ENCODE measurements around the gene FAM13A. TPM values are rescaled to one million over a fixed set of nuclear protein-coding genes. Genes with fewer than 3 reads are reported as not detected.
"Not testable (repeated sequence)": the region's sequence is repeated elsewhere in the genome, so short reads cannot be mapped to it uniquely, and the experiment has no call there.

Gene FAM13A
- total RNA-seq, 4 donors from 2014 or later, result 72.3 to 105 (median 90.0) TPM

- no peaks in the 10 kb centered on the region for H3K27me3 ChIP-seq
Observed at GRCh38 chr4:88998001-88998400, 59.0 kb downstream of the FAM13A start.

GRCh38 chr4:88995874-88996273 lies 61.1 kb downstream of the FAM13A start:
- TF ChIP-seq CTCF (IDR thresholded peaks at IDR 0.05) (no peak), POLR2A (IDR thresholded peaks at IDR 0.05) (no peak)
- H3K27ac ChIP-seq, result no peak overlapping the region
- no peak overlapping the region for H3K4me3 ChIP-seq
- no peak for DNase-seq
- H3K9me3 ChIP-seq, result no peaks in the 10 kb centered on the region
- H3K27me3 ChIP-seq, result no peaks in the 10 kb centered on the region
- peaks cover 0 to 4% (median 0%) of the 10 kb centered on the region in 4 donors for H3K4me1 ChIP-seq
- H3K36me3 ChIP-seq, result no peaks in the 10 kb centered on the region

More at GRCh38 chr4:88998001-88998400, 59.0 kb downstream of the FAM13A start:
- no peak overlapping the region for H3K27ac ChIP-seq
- H3K4me1 ChIP-seq, result peaks cover 0 to 4% (median 0%) of the 10 kb centered on the region in 4 donors
- TF ChIP-seq CTCF (IDR thresholded peaks at IDR 0.05) (no peak), POLR2A (IDR thresholded peaks at IDR 0.05) (no peak)
- H3K9me3 ChIP-seq, result no peaks in the 10 kb centered on the region
- no peaks in the 10 kb centered on the region for H3K36me3 ChIP-seq
- H3K4me3 ChIP-seq, result no peak overlapping the region
- no peak for DNase-seq

DNA sequence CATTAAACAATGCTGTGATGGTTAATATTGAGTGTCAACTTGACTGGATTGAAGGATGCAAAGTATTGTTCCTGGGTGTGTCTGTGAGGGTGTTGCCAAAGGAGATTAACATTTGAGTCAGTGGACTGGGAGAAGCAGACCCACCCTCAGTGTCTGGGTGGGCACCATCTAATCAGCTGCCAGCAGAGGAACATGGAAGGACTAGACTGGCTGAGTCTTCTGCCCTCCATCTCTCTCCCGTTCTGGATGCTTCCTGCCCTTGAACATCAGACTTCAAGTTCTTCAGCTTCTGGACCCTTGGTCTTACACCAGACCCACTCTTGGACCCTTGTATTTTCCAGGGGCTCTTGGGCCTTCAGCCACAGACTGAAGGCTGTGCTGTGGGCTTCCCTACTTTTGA lies 61.7 kb downstream of the FAM13A start:
- H3K9me3 ChIP-seq, H3K27me3 ChIP-seq, H3K4me3 ChIP-seq, DNase-seq, H3K27ac ChIP-seq, H3K4me1 ChIP-seq, H3K36me3 ChIP-seq: not testable (repeated sequence)

GRCh38 chr4:88993246-88993645 lies 63.7 kb downstream of the FAM13A start:
- Histone ChIP-seq H3K9me3 (no peaks in the 10 kb centered on the region), H3K27ac (no peak overlapping the region), H3K4me1 (no peaks in the 10 kb centered on the region), H3K4me3 (no peak overlapping the region), H3K36me3 (no peaks in the 10 kb centered on the region), H3K27me3 (no peaks in the 10 kb centered on the region)
- TF ChIP-seq POLR2A (IDR thresholded peaks at IDR 0.05) (no peak), CTCF (IDR thresholded peaks at IDR 0.05) (no peak)
- DNase-seq, result no peak

DNA sequence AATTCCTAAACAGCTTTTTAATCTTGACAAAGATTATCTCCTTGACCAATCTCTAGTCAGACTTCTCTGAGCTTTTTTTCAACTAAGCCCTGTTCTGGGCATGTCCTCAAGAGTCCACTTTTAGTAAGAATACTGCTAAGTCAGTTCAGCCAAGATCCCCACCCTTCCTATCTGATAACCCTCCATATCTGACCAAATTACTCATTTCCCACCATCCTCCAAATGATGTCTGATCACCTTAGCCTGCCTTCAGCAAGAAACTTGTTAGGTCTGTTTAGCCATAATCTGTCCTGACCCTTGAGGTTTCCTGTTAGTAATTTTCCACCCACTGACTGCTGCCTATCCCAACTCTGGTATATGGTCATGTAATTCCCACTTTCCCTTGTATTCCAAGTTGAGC lies 65.2 kb downstream of the FAM13A start:
- Histone ChIP-seq H3K27ac (no peak overlapping the region), H3K27me3 (no peaks in the 10 kb centered on the region), H3K4me1 (no peaks in the 10 kb centered on the region), H3K4me3 (no peak overlapping the region), H3K36me3 (no peaks in the 10 kb centered on the region), H3K9me3 (no peaks in the 10 kb centered on the region)
- TF ChIP-seq CTCF (IDR thresholded peaks at IDR 0.05) (no peak), POLR2A (IDR thresholded peaks at IDR 0.05) (no peak)
- no peak for DNase-seq

DNA sequence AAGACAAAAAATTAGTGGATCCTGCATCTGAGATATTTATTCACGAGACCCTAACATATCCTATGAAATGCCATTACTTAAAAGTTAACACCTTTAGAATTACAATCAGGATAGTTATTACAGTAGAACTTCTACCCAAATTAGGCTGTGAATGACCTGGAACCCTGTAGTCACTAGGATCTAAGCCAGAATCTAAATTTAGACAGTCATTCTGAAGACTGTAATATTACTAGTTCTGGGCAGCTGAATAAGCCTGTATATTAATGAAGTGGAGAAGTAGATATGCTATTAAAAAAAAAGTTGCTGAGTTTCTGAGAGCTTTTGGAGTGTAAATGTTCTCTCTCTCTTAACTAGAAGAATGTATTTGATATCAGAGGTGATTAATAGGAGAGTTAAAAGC lies 67.0 kb downstream of the FAM13A start:
- Histone ChIP-seq H3K36me3 (no peaks in the 10 kb centered on the region), H3K9me3 (no peaks in the 10 kb centered on the region), H3K4me3 (no peak overlapping the region), H3K27me3 (no peaks in the 10 kb centered on the region), H3K27ac (no peak overlapping the region), H3K4me1 (no peaks in the 10 kb centered on the region)
- TF ChIP-seq POLR2A (IDR thresholded peaks at IDR 0.05) (no peak), CTCF (IDR thresholded peaks at IDR 0.05) (no peak)
- no peak for DNase-seq
